Suppressor macrophage treated with lipopolysaccharide for 4 hours (primary cell): Measurements from ENCODE around the gene PTGIR.

Experiments
- DNase-seq: peaks from one replicate; pipeline ENCODE4 v3.0.0-alpha.2; 2020

The PTGIR gene

DNA sequence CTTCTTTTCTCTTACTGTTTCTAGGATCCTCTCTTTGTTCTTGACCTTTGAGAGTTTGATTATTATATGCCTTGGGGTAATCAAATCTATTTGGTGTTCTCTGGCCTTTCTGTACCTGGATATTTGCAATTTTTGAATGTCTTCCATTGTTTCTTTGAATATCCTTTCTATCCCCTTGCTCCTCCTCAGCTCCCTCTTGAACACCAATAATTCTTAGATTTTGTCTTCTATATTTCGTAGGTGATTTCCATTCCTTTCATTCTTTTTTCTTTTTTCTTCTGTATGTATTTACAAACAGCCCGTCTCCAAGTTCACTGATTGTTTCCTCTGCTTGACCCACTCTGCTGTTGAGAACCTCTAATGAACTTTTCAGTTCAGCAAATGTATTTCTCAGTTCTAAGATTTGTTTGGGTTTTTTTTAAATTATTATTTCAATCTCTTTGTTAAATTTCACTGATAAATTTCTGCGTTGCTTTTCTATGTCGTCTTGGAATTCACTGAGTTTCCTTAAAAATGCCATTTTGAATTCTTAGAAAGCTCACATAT lies 26.4 kb downstream of the PTGIR start:
- no peak for DNase-seq

DNA sequence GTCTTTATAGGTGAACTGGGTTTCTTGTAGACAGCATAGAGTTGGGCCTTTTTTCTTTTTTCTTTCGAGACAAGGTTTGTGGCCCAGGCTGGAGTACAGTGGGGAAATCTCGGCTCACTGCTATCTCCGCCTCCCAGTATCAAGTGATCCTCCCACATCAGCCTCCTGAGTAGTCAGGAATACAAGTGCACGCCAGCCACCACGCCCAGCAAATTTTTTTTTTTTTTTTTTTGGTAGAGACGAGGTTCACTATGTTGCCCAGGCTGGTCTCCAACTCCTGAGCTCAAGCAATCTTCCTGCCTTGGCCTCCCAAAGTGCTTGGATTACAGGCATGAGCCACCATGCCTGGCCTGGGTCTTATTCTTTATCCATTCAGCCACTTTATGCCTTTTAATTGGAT lies 28.9 kb downstream of the PTGIR start:
- DNase-seq, result no peak

DNA sequence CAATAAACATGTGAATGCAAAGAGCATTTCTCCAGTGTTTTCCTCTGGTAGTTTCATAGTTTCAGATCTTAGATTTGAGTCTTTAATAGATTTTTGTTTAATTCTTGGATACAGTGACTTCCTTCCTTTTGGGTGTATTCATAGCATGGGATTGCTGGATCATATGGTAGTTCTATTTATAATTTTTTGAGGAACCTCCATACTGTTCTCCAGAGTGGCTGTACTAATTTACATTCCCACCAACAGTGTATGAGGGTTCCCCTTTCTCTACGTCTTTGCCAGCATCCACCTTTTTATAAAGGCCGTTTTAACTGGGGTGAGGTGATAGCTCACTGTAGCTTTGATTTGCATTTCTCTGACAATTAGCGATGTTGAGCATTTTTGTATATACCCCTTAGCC lies 33.0 kb downstream of the PTGIR start:
- no peak for DNase-seq

DNA sequence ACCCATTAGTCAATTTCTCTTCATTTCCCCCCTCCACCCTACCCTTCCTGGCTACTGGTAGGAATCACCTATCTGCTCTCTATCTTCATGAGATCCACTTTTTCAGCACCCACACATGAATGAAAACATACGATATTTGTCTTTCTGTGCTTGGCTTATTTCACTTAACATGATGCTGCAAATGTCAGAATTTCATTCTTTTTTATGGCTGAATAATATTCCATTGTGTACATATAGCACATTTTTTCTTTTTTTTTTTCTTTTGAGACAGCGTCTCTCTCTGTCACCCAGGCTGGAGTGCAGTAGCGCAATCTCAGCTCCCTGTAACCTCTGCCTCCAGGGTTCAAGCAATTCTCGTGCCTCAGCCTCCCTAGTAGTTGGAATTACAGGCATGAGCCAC lies 33.6 kb downstream of the PTGIR start:
- no peak for DNase-seq

DNA sequence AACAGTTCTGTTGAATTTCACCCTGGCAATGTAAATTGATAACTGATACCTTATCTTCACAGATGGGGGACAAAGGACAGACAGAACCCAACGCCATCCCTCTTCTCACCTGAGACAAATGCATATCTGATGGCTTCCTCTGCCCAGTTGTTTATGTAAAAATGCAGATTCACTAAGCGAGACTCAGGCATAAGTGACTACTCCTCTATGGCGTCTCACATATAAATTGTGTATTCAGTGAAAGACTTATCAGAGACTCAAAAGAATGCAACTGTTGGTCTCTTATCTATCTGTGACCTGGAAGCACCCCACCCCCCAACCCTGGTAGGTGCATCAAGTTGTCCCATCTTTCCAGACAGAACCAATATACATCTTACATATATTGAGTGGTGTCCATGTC lies 37.0 kb downstream of the PTGIR start:
- no peak for DNase-seq

DNA sequence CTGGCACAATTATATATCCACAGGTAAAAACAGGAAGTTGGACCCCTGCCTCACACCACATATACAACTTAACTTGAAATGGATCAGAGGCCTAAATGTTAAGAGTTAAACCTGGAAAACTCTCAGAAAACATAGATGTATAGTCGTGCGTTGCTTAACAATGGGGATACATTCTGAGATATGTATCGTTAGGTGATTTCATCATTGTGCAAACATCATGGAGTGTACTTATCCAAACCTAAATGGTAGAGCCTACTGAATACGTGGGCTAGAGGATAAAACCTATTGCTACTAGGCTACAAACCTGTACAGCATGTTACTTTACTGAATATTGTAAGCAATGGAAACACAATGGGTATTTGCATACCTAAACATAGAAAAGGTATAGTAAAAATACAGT lies 38.6 kb downstream of the PTGIR start:
- no peak for DNase-seq

DNA sequence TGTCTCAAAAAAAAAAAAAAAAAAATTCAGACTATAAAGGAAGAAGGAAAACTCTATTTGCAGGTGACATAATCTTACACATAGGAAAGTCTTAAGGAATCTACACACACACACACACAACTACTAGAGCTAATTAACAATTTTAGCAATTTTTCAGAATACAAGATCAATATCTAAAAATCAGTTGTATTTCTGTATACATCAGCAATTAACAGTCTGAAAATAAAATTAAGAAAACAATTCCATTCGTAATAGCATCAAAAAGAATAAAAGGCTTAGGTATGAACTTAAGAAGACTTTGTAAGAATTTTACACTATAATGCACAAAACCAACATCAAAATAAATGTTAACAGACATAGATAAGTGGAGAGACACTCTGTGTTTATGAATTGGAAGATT lies 39.4 kb downstream of the PTGIR start:
- no peak for DNase-seq

DNA sequence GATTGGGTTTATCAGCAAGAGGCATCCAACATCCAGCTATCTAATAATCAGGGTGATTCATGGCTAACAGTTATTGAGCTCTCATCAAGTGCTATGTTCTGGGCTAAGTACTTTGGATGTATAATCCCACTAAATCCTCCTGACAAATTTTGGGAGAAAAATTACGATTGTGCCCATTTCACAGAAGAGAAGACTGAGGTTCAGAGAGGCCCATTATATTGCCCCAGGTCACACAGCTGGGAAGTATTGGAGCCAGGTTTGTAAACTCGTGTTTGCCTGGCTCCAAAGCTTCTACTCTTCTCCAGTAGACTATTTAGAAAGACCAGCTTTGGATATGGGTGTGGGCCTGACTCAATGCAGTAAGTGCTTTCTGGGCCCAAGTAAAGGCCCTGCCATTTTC lies 44.6 kb downstream of the PTGIR start:
- DNase-seq, result no peak

DNA sequence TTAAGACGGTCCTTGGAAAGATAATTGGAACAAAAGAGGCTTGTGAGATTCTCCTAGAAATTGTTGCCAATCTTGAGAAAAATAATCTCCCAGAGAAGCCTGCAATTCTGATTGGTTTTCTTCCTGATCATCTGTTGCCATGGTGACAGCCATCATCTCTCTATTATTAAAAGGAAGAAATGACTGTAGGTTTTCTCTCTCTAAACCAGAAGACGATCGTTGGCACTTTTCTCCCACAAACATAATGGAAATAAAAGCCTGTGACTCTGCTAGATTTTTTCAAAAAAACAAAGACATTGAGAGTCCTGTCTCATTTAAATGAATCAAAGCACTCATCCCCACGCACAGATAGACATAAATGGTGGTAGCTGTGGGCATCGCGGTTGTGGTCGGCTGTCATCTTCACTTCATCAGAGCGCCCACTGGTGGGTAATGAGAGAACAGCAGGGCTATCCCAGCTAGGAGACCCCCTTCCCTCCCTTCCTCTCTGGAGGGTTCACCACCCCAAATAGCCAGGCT lies 45.5 kb downstream of the PTGIR start:
- no peak for DNase-seq

DNA sequence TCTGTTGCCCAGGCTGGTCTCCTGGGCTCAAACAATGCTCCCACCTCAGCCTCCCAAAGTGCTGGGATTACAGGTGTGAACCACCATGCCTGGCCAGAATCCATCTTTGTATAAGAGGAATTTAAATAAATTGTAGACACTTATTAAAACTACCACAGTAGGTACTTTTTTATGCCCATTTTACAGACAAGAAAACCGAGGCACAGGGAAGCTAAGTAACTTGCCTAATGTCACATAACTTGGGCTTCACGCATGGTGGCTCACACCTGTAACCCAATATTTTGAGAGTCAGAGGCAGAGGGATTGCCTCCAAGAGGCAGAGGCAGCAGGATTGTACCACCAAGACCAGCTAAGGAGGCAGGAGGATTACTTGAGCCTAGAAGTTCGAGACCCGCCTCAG lies 46.4 kb downstream of the PTGIR start:
- no peak for DNase-seq

DNA sequence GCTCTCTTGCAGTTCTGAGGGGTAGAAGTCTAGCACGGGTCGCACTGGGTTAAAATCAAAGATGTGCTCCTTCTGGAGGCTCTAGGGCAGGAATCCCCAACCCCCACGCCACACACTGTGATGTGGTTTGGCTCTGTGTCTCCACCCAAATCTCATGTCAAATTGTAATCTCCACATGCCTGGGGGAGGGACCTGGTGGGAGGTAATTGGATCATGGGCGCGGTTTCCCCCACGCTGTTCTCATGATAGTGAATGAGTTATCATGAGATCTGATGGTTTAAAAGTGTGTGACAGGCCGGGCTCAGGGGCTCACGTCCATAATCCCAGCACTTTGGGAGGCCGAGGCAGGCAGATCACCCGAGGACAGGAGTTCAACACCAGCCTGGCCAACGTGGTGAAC lies 50.4 kb downstream of the PTGIR start:
- DNase-seq, result peak; percentile 43

DNA sequence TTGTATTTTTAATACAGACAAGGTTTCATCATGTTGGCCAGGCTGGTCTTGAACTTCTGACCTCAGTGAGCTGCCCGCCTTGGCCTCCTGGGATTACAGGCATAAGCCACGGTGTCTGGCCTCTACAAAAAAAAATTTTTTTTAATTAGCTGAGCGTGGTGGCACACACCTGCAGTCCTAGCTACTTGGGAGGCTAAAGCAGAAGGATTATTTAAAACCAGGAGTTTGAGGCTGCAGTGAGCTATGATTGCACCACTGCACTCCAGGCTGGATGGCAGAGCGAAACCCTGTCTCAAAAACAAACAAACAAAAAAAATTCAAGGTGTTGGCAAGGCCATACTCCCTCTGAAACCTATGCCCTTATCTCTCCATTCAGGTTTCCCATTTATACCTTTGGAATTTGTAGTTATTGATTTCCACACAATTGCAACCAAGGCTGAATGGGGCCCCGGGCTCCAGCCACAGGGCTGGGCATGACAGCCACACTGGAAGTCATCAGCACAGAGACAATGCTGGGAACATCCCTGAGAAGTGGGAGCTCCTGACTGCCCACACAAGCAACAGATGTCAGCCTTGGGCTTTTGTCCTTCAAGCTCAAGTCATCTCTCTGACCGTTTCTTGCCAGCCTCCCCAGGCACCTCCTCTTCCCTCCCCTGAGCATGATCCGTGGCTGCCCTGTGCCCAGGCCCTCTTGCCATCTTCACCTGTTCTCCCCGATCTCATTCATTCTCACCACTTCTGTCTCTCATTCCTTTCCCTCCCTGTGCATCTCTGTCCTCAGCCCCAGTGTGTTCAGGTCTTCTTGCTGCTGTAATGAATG lies 51.0 kb downstream of the PTGIR start:
- no peak for DNase-seq

DNA sequence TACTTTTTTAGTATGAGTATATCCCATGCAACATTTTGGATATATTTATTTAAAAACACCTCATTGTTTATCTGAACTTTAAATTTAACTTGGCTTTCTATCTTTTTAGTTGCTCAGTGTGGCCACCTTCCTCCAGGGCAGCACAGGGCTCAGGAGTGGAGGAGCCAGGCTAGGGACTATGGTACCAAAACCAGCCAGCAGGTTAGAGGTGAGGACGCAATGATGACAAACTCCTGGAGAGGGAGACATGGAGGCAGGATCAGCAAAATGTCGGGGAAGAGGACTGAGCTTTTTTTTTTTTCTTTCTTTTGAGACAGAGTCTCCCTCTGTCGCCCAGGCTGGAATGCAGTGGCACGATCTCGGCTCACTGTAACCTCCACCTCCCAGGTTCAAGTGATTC lies 53.4 kb downstream of the PTGIR start:
- DNase-seq, result no peak
